ENCODE results near the gene S100G.

- TF ChIP-seq CTCF (IDR thresholded peaks at IDR 0.05; ENCODE audit: borderline replicate concordance, extremely low read depth, low read length, poor library complexity, severe bottlenecking) (no peak), EZH2 (IDR thresholded peaks at IDR 0.05; ENCODE audit: borderline replicate concordance, low read depth, low read length, severe bottlenecking) (no peak)
Observed at GRCh38 chrX:16653424-16653823, 3.5 kb downstream of the S100G start.

All from DND-41 (cell line).